ENCODE measurements around the gene CTAG2.
"Not testable (repeated sequence)": the region's sequence is repeated elsewhere in the genome, so short reads cannot be mapped to it uniquely, and the experiment has no call there.

DNA sequence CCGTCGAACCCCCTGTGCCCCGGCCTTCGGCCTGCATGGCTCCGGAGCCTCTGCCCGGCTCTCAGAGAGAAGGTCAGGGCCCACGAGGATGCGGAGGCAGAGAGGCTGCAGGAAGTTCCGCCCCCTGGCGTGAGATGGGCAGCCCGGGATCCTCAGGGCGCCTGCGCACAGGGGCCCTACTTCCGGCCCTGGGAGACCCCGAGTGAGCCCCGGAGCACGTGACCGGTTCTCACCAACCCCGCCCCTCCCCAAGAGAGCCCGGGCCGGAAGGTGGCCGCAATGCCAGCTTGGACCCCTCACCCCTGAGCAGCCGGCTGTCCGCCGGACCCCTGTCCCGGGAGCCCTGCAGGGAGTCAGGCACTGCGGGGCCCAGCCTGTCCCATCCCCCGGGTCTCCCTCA, 34.2 kb downstream of the CTAG2 start, which contains the start of gene CTAG1B:
- TF ChIP-seq, protein P1, sequence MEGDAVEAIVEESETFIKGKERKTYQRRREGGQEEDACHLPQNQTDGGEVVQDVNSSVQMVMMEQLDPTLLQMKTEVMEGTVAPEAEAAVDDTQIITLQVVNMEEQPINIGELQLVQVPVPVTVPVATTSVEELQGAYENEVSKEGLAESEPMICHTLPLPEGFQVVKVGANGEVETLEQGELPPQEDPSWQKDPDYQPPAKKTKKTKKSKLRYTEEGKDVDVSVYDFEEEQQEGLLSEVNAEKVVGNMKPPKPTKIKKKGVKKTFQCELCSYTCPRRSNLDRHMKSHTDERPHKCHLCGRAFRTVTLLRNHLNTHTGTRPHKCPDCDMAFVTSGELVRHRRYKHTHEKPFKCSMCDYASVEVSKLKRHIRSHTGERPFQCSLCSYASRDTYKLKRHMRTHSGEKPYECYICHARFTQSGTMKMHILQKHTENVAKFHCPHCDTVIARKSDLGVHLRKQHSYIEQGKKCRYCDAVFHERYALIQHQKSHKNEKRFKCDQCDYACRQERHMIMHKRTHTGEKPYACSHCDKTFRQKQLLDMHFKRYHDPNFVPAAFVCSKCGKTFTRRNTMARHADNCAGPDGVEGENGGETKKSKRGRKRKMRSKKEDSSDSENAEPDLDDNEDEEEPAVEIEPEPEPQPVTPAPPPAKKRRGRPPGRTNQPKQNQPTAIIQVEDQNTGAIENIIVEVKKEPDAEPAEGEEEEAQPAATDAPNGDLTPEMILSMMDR (IDR thresholded peaks at IDR 0.05; ENCODE audit: low read length) = not testable (repeated sequence)
- not testable (repeated sequence) for TF ChIP-seq EZH2 (IDR thresholded peaks at IDR 0.05; ENCODE audit: borderline replicate concordance, low read length)

Data from OCI-LY1 (cell line).